ENCODE results near the gene CSGALNACT2.
"Not testable (repeated sequence)": the region's sequence is repeated elsewhere in the genome, so short reads cannot be mapped to it uniquely, and the experiment has no call there.

Gene CSGALNACT2

GRCh38 chr10:43138021-43138756 is at the start of gene CSGALNACT2:
CSGALNACT2 (plus strand) TSS chr10:43138445; CDS start chr10:43155150, 16,705 bp downstream.
- DNase-seq (ENCODE audit: low read depth in 2 of 2) = peak; percentile 70 to 88

GRCh38 chr10:43089519-43089918 is 48.7 kb upstream of the CSGALNACT2 start:
- DNase-seq (ENCODE audit: low read depth in 2 of 2) = no peak

- no peak for DNase-seq (ENCODE audit: low read depth in 2 of 2)
Measured at GRCh38 chr10:43090188-43090587, 48.1 kb upstream of the CSGALNACT2 start.

GRCh38 chr10:43090664-43091063 is 47.6 kb upstream of the CSGALNACT2 start:
- DNase-seq (ENCODE audit: low read depth in 2 of 2) = no peak

GRCh38 chr10:43091846-43092245 is 46.4 kb upstream of the CSGALNACT2 start:
- DNase-seq (ENCODE audit: low read depth in 2 of 2) = no peak

GRCh38 chr10:43093423-43094076 is 44.7 kb upstream of the CSGALNACT2 start:
- no peak for DNase-seq (ENCODE audit: low read depth in 2 of 2)

- DNase-seq (ENCODE audit: low read depth in 2 of 2) = no peak
Measured at GRCh38 chr10:43094085-43094484, 44.2 kb upstream of the CSGALNACT2 start.

GRCh38 chr10:43099339-43099738 is 38.9 kb upstream of the CSGALNACT2 start:
- DNase-seq (ENCODE audit: low read depth in 2 of 2) = not testable (repeated sequence)

- DNase-seq (ENCODE audit: low read depth in 2 of 2) = no peak
Measured at GRCh38 chr10:43099928-43100327, 38.3 kb upstream of the CSGALNACT2 start.

GRCh38 chr10:43100366-43100765 is 37.9 kb upstream of the CSGALNACT2 start:
- no peak for DNase-seq (ENCODE audit: low read depth in 2 of 2)

- no peak for DNase-seq (ENCODE audit: low read depth in 2 of 2)
Measured at GRCh38 chr10:43102063-43102828, 36.0 kb upstream of the CSGALNACT2 start.

GRCh38 chr10:43105102-43105955 is 32.9 kb upstream of the CSGALNACT2 start:
- peak; percentile 41 to 71 for DNase-seq (ENCODE audit: low read depth in 2 of 2)

GRCh38 chr10:43105956-43106229 is 32.4 kb upstream of the CSGALNACT2 start:
- DNase-seq (ENCODE audit: low read depth in 2 of 2) = no peak

GRCh38 chr10:43106256-43107091 is 31.8 kb upstream of the CSGALNACT2 start:
- no peak for DNase-seq (ENCODE audit: low read depth in 2 of 2)

GRCh38 chr10:43108951-43109350 is 29.3 kb upstream of the CSGALNACT2 start:
- DNase-seq (ENCODE audit: low read depth in 2 of 2) = no peak

GRCh38 chr10:43109671-43110249 is 28.5 kb upstream of the CSGALNACT2 start:
- no peak for DNase-seq (ENCODE audit: low read depth in 2 of 2)

- no peak for DNase-seq (ENCODE audit: low read depth in 2 of 2)
Measured at GRCh38 chr10:43110338-43111071, 27.7 kb upstream of the CSGALNACT2 start.

- DNase-seq (ENCODE audit: low read depth in 2 of 2) = no peak
Measured at GRCh38 chr10:43111101-43111500, 27.1 kb upstream of the CSGALNACT2 start.

- no peak for DNase-seq (ENCODE audit: low read depth in 2 of 2)
Measured at GRCh38 chr10:43111921-43112607, 26.2 kb upstream of the CSGALNACT2 start.
